Neural progenitor cell (in vitro differentiated cells): ENCODE measurements around the gene C11orf16. TPM values are rescaled to one million over a fixed set of nuclear protein-coding genes. Genes with fewer than 3 reads are reported as not detected.

Experiments
- DNase-seq: peaks from one replicate; pipeline ENCODE4 v3.0.0-alpha.2; 2016; ENCODE audit warnings: low spot score
- H2AFZ ChIP-seq: fragments of 200-600 bp; sonication (generic); replicated peaks from 2 replicates; pipeline ENCODE4 v1.6.1; 2016; ENCODE audit warnings: antibody characterized with exemption
- H3F3A ChIP-seq: fragments of 200-600 bp; sonication (generic); 2 replicates; pipeline ENCODE4 v1.6.1; 2016; ENCODE audit warnings: antibody characterized with exemption, low read depth
- H3K27ac ChIP-seq: fragments of 200-600 bp; sonication (generic); 2 replicates; pipeline ENCODE4 v1.5.1; 2016; ENCODE audit warnings: mild to moderate bottlenecking
- H3K27me3 ChIP-seq: fragments of 200-600 bp; sonication (generic); 2 replicates; pipeline ENCODE4 v1.6.1; 2016; ENCODE audit warnings: mild to moderate bottlenecking, moderate library complexity
- H3K36me3 ChIP-seq: fragments of 200-600 bp; sonication (generic); 2 replicates; pipeline ENCODE4 v1.5.1; 2016
- H3K4me1 ChIP-seq: fragments of 200-600 bp; sonication (generic); 2 replicates; pipeline ENCODE4 v1.6.1; 2016; ENCODE audit warnings: mixed run types
- H3K4me2 ChIP-seq: fragments of 200-600 bp; sonication (generic); 2 replicates; pipeline ENCODE4 v1.6.1; 2016
- H3K4me3 ChIP-seq: fragments of 200-600 bp; sonication (generic); 2 replicates; pipeline ENCODE4 v1.5.1; 2016
- H3K79me2 ChIP-seq: fragments of 200-600 bp; sonication (generic); 2 replicates; pipeline ENCODE4 v1.6.1; 2016; ENCODE audit warnings: low read depth
- H3K9ac ChIP-seq: fragments of 200-600 bp; sonication (generic); 2 replicates; pipeline ENCODE4 v1.6.1; 2016
- H3K9me3 ChIP-seq: fragments of 200-600 bp; sonication (generic); 2 replicates; pipeline ENCODE4 v1.5.1; 2016; ENCODE audit warnings: low read depth
- H4K20me1 ChIP-seq: fragments of 200-600 bp; sonication (generic); 2 replicates; pipeline ENCODE4 v1.6.1; 2016; ENCODE audit warnings: low read depth
- H3K27ac Mint-ChIP-seq: 3 replicates; pipeline ENCODE4 v1.8.0; 2021; ENCODE audit warnings: mixed read lengths
- H3K27me3 Mint-ChIP-seq: 2 replicates; pipeline ENCODE4 v1.8.0; 2022; ENCODE audit warnings: low read depth, mild to moderate bottlenecking, inconsistent platforms, moderate library complexity, mixed read lengths; ENCODE audit not compliant: insufficient read depth
- H3K36me3 Mint-ChIP-seq: 3 replicates; pipeline ENCODE4 v1.8.0; 2021; ENCODE audit warnings: mixed read lengths
- H3K4me1 Mint-ChIP-seq: 3 replicates; pipeline ENCODE4 v1.8.0; 2021; ENCODE audit warnings: mixed read lengths
- H3K4me3 Mint-ChIP-seq: 3 replicates; pipeline ENCODE4 v1.8.0; 2021; ENCODE audit warnings: mild to moderate bottlenecking, moderate library complexity, mixed read lengths
- H3K9me3 Mint-ChIP-seq: 3 replicates; pipeline ENCODE4 v1.8.0; 2020; ENCODE audit warnings: mixed read lengths
- CTCF ChIP-seq: fragments of 200-600 bp; sonication (generic); IDR thresholded peaks from 2 replicates; pipeline ENCODE4 v1.5.1; 2017; ENCODE audit warnings: antibody characterized with exemption, mild to moderate bottlenecking
- EZH2 ChIP-seq: fragments of 200-600 bp; sonication (generic); IDR thresholded peaks from 2 replicates; pipeline ENCODE4 v1.6.1; 2017; ENCODE audit warnings: antibody characterized with exemption, mild to moderate bottlenecking, moderate library complexity
- EZH2phosphoT487 ChIP-seq: fragments of 200-600 bp; sonication (generic); IDR thresholded peaks from 2 replicates; pipeline ENCODE4 v1.6.1; 2017; ENCODE audit warnings: antibody characterized with exemption
- total RNA-seq: library from RNA; depleted of rRNA; stranded (reverse); fragments of >200 nt; gene quantifications from 2 replicates; pipeline ENCODE4 v1.2.3, GENCODE V29; 2015; ENCODE audit warnings: low replicate concordance

C11orf16 gene
- total RNA-seq, 1 donor from 2014 or later: not detected

GRCh38 chr11:8971924-8972316 lies 39.2 kb upstream of the C11orf16 start:
- H3K4me3 Mint-ChIP-seq: no peak overlapping the region
- no peak for DNase-seq
- H3K27me3 Mint-ChIP-seq: peaks cover 2% of the 10 kb centered on the region
- H3K4me1 Mint-ChIP-seq: no peaks in the 10 kb centered on the region
- peaks cover 2% of the 10 kb centered on the region for H3K36me3 Mint-ChIP-seq
- Histone ChIP-seq H3K79me2 (no peaks in the 10 kb centered on the region), H3K9me3 (no peaks in the 10 kb centered on the region), H3K4me2 (no peak overlapping the region), H3K27me3 (no peaks in the 10 kb centered on the region), H3K27ac (no peak overlapping the region), H3K36me3 (no peaks in the 10 kb centered on the region), H3F3A (peaks cover 2% of the 10 kb centered on the region), H4K20me1 (no peaks in the 10 kb centered on the region), H3K9ac (no peak overlapping the region), H3K4me1 (no peaks in the 10 kb centered on the region), H3K4me3 (no peak overlapping the region), H2AFZ (no peak overlapping the region)
- H3K9me3 Mint-ChIP-seq: peaks cover 3% of the 10 kb centered on the region
- no peak for TF ChIP-seq CTCF
- TF ChIP-seq EZH2phosphoT487: no peak
- no peak for TF ChIP-seq EZH2
- H3K27ac Mint-ChIP-seq: no peak overlapping the region

- no peaks in the 10 kb centered on the region for H3K4me1 Mint-ChIP-seq
- Histone ChIP-seq H3K79me2 (no peaks in the 10 kb centered on the region), H3K9ac (no peak overlapping the region), H3K27me3 (no peaks in the 10 kb centered on the region), H3K4me2 (no peak overlapping the region), H3K36me3 (no peaks in the 10 kb centered on the region), H3F3A (peaks cover 2% of the 10 kb centered on the region), H4K20me1 (no peaks in the 10 kb centered on the region), H2AFZ (no peak overlapping the region), H3K9me3 (no peaks in the 10 kb centered on the region), H3K4me1 (no peaks in the 10 kb centered on the region), H3K4me3 (no peak overlapping the region), H3K27ac (no peak overlapping the region)
- H3K27ac Mint-ChIP-seq: no peak overlapping the region
- H3K27me3 Mint-ChIP-seq: no peaks in the 10 kb centered on the region
- TF ChIP-seq CTCF (no peak), EZH2 (no peak), EZH2phosphoT487 (no peak)
- H3K36me3 Mint-ChIP-seq: peaks cover 2% of the 10 kb centered on the region
- no peak overlapping the region for H3K4me3 Mint-ChIP-seq
- no peak for DNase-seq
- peaks cover 2% of the 10 kb centered on the region for H3K9me3 Mint-ChIP-seq
Observed at GRCh38 chr11:8971196-8971923, 38.6 kb upstream of the C11orf16 start.

- Mint-ChIP-seq H3K4me1 (peaks cover 23% of the 10 kb centered on the region), H3K27me3 (no peaks in the 10 kb centered on the region), H3K9me3 (no peaks in the 10 kb centered on the region), H3K4me3 (no peak overlapping the region), H3K36me3 (no peaks in the 10 kb centered on the region), H3K27ac (no peak overlapping the region)
- Histone ChIP-seq H3K4me1 (peaks cover 11% of the 10 kb centered on the region), H3K9me3 (no peaks in the 10 kb centered on the region), H3K27me3 (no peaks in the 10 kb centered on the region), H3K9ac (no peak overlapping the region), H3K4me3 (no peak overlapping the region), H3K79me2 (peaks cover 15% of the 10 kb centered on the region), H3K4me2 (no peak overlapping the region), H3K36me3 (no peaks in the 10 kb centered on the region), H3K27ac (no peak overlapping the region), H2AFZ (no peak overlapping the region), H3F3A (peaks cover 22% of the 10 kb centered on the region), H4K20me1 (no peaks in the 10 kb centered on the region)
- no peak for TF ChIP-seq CTCF
- TF ChIP-seq EZH2: no peak
- TF ChIP-seq EZH2phosphoT487: no peak
- DNase-seq: no peak
Observed at GRCh38 chr11:8967184-8967583, 34.4 kb upstream of the C11orf16 start.
